Esophagus squamous epithelium (tissue), 5 donors: ENCODE measurements around the gene NELL1. TPM values are rescaled to one million over a fixed set of nuclear protein-coding genes. Genes with fewer than 3 reads are reported as not detected.

Experiments used
- DNase-seq: peaks from one replicate; lab custom pipeline; 2025; lab: John Stamatoyannopoulos, UW
- H3K27ac ChIP-seq, 4 donors: fragments of 200-600 bp; sonication (generic); one replicate each; pipeline ENCODE4 v1.5.1; 2016 to 2019; ENCODE audit warnings: mild to moderate bottlenecking in 1 of 4
- H3K27me3 ChIP-seq, 4 donors: fragments of 200-600 bp; sonication (generic); 1 replicate in 3 of 4; 2 replicates in 1 of 4; pipeline versions ENCODE4 v1.5.1 to v1.6.0; 2017 to 2021; ENCODE audit warnings: antibody characterized with exemption in 1 of 4
- H3K36me3 ChIP-seq, 3 donors: fragments of 200-600 bp; sonication (generic); one replicate each; pipeline ENCODE4 v1.5.1; 2016 to 2019
- H3K4me1 ChIP-seq, 3 donors: fragments of 200-600 bp; sonication (generic); one replicate each; pipeline ENCODE4 v1.5.1; 2017 to 2019
- H3K4me3 ChIP-seq, 4 donors: fragments of 200-600 bp; sonication (generic); 1 replicate in 3 of 4; 2 replicates in 1 of 4; pipeline ENCODE4 v1.5.1; 2016 to 2019; ENCODE audit warnings: mild to moderate bottlenecking in 2 of 4, moderate library complexity in 1 of 4
- H3K9me3 ChIP-seq, 3 donors: fragments of 200-600 bp; sonication (generic); one replicate each; pipeline ENCODE4 v1.5.1; 2016 to 2019
- POLR2A ChIP-seq, 4 donors: fragments of 450-650 bp; IDR thresholded peaks; one replicate each; pipeline ENCODE4 v1.6.1; 2017; ENCODE audit warnings: antibody characterized with exemption in 4 of 4, mild to moderate bottlenecking in 4 of 4, moderate library complexity in 3 of 4
- WGBS, 2 donors: methylation state at CpG; one replicate each; pipeline ENCODE4 v1.1.5; 2018; 5-methylcytosine and 5-hydroxymethylcytosine counted together
- intact Hi-C: fragments of 100-400 bp; cut with DNase I; formaldehyde crosslinking; loops from one replicate; pipeline ENCODE4 v1.15.0; 2022
- total RNA-seq, 4 donors: library from RNA; depleted of rRNA; stranded (reverse); fragments of >200 nt; gene quantifications; one replicate each; pipeline ENCODE4 v1.1.0, GENCODE V29; 2016
- TF ChIP-seq, protein P1 (sequence below), 6 experiments: fragments of 450-650 bp in 4 of 6; fragments of 200-600 bp in 2 of 6; sonication (generic) in 2 of 6; IDR thresholded peaks; one replicate each; pipeline ENCODE4 v1.5.1; 2016 to 2019; ENCODE audit warnings: antibody characterized with exemption in 6 of 6, mild to moderate bottlenecking in 4 of 6, moderate library complexity in 4 of 6
- donor health status: DM: yes; HTN: yes; CAD: no.

The NELL1 gene
- total RNA-seq, 4 donors from 2014 or later = 1.5 TPM; not detected in 3

DNA sequence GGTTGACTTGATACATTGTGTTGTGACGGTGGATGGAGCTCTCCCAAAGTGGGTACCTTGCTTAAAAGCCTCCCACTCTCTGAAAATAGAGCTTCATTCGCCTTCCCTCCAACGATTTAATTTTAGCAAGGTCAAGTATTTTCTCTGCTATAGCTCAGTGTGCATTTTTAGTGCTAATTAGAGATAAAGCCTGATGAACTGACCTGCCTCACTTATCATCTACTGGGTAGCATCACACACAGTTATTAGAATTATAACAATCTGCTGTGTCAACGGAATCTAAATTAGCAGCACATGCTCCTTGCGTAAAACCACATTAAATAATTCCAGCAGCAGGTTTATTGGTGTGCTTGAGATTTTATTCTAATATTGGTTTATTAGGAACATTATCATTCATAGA is 701.7 kb downstream of the NELL1 start:
- no peak overlapping the region for H3K27ac ChIP-seq
- DNase-seq = no peak
- TF ChIP-seq, protein P1, sequence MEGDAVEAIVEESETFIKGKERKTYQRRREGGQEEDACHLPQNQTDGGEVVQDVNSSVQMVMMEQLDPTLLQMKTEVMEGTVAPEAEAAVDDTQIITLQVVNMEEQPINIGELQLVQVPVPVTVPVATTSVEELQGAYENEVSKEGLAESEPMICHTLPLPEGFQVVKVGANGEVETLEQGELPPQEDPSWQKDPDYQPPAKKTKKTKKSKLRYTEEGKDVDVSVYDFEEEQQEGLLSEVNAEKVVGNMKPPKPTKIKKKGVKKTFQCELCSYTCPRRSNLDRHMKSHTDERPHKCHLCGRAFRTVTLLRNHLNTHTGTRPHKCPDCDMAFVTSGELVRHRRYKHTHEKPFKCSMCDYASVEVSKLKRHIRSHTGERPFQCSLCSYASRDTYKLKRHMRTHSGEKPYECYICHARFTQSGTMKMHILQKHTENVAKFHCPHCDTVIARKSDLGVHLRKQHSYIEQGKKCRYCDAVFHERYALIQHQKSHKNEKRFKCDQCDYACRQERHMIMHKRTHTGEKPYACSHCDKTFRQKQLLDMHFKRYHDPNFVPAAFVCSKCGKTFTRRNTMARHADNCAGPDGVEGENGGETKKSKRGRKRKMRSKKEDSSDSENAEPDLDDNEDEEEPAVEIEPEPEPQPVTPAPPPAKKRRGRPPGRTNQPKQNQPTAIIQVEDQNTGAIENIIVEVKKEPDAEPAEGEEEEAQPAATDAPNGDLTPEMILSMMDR (IDR thresholded peaks at IDR 0.05) = no peak
- TF ChIP-seq POLR2A (IDR thresholded peaks at IDR 0.05) = no peak
- no peaks in the 10 kb centered on the region for H3K4me1 ChIP-seq
- H3K27me3 ChIP-seq = no peaks in the 10 kb centered on the region
- 83% methylated on average over 5 of the region's 5 CpGs for WGBS, 2 donors
- no peak overlapping the region for H3K4me3 ChIP-seq
- no peaks in the 10 kb centered on the region for H3K36me3 ChIP-seq
- intact Hi-C loops = no loop called here
- no peaks in the 10 kb centered on the region for H3K9me3 ChIP-seq

DNA sequence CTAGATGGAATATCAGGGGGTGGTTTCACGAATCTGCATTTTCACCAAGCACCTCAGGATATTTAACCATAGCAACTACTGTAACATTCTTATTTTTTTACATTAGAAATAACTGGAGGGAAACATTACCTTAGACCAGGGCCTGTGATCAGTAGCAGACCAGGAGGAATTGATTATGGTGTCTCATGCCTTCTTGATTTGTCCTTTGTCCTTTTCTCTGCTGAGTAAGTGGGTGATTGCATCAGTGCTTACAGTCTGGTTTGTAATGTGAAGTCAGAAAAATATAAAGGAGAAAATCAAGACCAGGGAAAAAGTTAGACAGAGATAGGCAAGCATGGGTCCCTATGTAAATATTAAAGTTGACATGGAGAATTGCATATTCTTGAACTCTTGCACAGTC is 703.3 kb downstream of the NELL1 start:
- H3K27ac ChIP-seq = no peak overlapping the region
- H3K36me3 ChIP-seq = no peaks in the 10 kb centered on the region
- 40 to 53% methylated on average over 1 of the region's 1 CpG for WGBS, 2 donors
- no peaks in the 10 kb centered on the region for H3K27me3 ChIP-seq
- intact Hi-C loops = no loop called here
- no peaks in the 10 kb centered on the region for H3K4me1 ChIP-seq
- no peaks in the 10 kb centered on the region for H3K9me3 ChIP-seq
- no peak for DNase-seq
- no peak overlapping the region for H3K4me3 ChIP-seq
- TF ChIP-seq POLR2A (IDR thresholded peaks at IDR 0.05) = no peak
- TF ChIP-seq, protein P1 (IDR thresholded peaks at IDR 0.05) = no peak

GRCh38 chr11:21374376-21374775 is 705.0 kb downstream of the NELL1 start:
- DNase-seq = no peak

GRCh38 chr11:21385669-21386440 is 716.5 kb downstream of the NELL1 start:
- TF ChIP-seq, protein P1 (IDR thresholded peaks at IDR 0.05) = no peak
- no peak for TF ChIP-seq POLR2A (IDR thresholded peaks at IDR 0.05)
- 69 to 77% methylated on average over 4 of the region's 4 CpGs for WGBS, 2 donors
- Histone ChIP-seq H3K9me3 (no peaks in the 10 kb centered on the region), H3K4me3 (no peak overlapping the region), H3K27ac (no peak overlapping the region), H3K36me3 (no peaks in the 10 kb centered on the region), H3K27me3 (no peaks in the 10 kb centered on the region), H3K4me1 (no peaks in the 10 kb centered on the region)
- intact Hi-C loops = no loop called here
- DNase-seq = no peak

More at GRCh38 chr11:21374376-21374775, 705.0 kb downstream of the NELL1 start:
- Histone ChIP-seq H3K27ac (no peak overlapping the region), H3K4me3 (no peak overlapping the region), H3K36me3 (no peaks in the 10 kb centered on the region), H3K9me3 (no peaks in the 10 kb centered on the region), H3K4me1 (no peaks in the 10 kb centered on the region), H3K27me3 (no peaks in the 10 kb centered on the region)
- WGBS, 2 donors = 55% methylated on average over 5 of the region's 5 CpGs
- intact Hi-C loops = no loop called here
- TF ChIP-seq, protein P1 (IDR thresholded peaks at IDR 0.05) = no peak
- no peak for TF ChIP-seq POLR2A (IDR thresholded peaks at IDR 0.05)

DNA sequence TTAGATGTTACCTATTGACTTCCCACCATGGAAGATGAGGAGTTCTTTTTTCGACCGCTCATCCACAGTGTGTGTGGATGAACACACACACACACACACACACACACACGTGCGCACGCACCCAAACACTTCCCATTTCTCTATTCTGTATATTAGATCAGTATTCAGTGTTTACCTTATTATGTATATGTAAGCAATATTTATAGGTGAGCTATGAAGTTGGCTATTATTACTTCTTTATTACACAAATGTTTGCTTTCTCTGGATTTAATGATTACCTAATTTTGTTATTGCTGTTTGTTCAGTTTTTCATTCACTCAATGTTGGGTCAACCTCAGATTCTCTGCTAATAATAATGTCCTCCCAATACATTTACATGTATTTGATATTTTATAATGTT is 721.0 kb downstream of the NELL1 start:
- H3K4me3 ChIP-seq = no peak overlapping the region
- H3K4me1 ChIP-seq = no peaks in the 10 kb centered on the region
- no peak for DNase-seq
- no peaks in the 10 kb centered on the region for H3K36me3 ChIP-seq
- WGBS, 2 donors = 93 to 95% methylated on average over 5 of the region's 5 CpGs
- no peak overlapping the region for H3K27ac ChIP-seq
- no peaks in the 10 kb centered on the region for H3K27me3 ChIP-seq
- TF ChIP-seq POLR2A (IDR thresholded peaks at IDR 0.05) = no peak
- TF ChIP-seq, protein P1 (IDR thresholded peaks at IDR 0.05) = no peak
- H3K9me3 ChIP-seq = no peaks in the 10 kb centered on the region
- intact Hi-C loops = no loop called here
